GM12872 (cell line): ENCODE data around the gene IFFO2.

ENCODE experiments used
- CTCF ChIP-seq: IDR thresholded peaks from 3 replicates; pipeline ENCODE4 v1.5.1; 2011; ENCODE audit warnings: low read depth, mild to moderate bottlenecking, low read length, moderate library complexity; ENCODE audit not compliant: insufficient read depth

IFFO2 gene

DNA sequence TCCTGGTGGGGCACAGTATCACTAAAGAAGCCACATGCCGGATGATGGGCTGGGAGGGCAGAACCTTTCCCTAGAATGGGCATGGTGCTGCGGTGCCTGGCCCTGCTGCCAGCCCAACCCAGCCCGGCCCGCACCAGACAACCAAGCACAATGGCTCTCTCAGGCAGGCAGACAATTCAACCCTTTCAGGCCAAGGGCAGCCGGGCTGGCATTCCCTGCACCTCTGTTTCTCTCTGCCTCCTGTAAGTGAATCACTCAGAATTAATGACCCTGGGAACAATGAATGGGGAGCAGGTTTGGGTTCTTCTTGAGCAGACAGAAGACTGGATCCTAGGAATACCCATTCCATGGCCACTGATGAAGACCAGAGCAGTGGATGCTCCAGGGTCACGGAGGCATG lies 41.0 kb upstream of the IFFO2 start:
- TF ChIP-seq CTCF, result no peak

GRCh38 chr1:18996548-18997177 lies 40.2 kb upstream of the IFFO2 start:
- no peak for TF ChIP-seq CTCF

DNA sequence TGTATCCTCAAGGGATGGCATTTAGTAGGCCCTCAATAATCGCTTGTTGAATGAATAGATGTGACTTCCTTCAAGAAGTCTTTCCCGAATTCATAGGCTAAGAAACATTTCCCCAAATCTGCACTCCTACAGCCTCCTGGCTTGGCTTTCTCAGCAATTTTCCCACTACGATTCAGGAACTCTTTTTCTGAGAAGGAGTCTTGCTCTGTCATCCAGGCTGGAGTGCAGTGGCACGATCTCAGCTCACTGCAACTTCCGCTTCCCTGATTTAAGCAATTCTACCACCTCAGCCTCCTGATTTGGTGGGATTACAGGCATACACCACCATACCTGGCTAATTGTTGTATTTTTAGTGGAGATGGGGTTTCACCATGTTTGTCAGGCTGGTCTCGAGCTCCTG lies 37.9 kb upstream of the IFFO2 start:
- no peak for TF ChIP-seq CTCF

DNA sequence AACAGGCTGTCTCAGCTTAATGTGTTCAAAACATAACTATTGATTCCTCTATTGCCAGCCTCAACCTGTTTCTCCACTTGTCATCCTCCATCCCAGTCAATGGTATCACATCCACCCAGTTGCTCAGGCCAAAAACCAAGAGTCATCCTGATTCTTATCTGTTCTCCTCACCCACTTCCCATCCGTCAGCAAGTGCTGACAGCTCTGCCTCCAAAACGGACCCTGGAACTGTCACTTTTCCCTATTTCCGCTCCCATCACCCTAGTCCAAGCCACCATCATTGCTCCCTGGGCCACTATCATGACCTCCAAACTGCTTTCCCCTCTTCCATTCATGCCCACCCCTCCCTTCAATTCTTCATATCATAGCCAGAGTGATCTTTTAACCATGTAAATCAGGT lies 36.2 kb upstream of the IFFO2 start:
- no peak for TF ChIP-seq CTCF

DNA sequence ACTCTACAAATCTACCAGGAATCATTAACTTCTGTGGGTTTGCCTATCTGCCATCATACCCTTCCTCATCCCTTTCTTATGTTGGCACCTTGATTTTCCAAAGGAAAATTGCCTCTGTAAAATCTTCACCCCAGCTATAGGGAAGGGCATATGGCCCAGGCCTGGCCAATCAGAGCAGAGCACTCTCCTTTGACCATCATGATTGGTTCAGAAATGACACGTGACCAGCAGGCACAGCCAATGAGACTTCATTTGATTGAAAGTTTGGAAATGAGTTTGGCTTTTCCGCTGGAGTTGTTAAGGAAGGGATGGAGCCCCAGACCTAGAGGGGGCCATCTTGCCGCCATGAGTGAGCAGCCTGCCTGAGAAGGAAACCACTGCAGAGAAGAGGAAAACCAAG lies 35.1 kb upstream of the IFFO2 start:
- no peak for TF ChIP-seq CTCF

- no peak for TF ChIP-seq CTCF
Measured at GRCh38 chr1:18989896-18990295, 33.4 kb upstream of the IFFO2 start.

DNA sequence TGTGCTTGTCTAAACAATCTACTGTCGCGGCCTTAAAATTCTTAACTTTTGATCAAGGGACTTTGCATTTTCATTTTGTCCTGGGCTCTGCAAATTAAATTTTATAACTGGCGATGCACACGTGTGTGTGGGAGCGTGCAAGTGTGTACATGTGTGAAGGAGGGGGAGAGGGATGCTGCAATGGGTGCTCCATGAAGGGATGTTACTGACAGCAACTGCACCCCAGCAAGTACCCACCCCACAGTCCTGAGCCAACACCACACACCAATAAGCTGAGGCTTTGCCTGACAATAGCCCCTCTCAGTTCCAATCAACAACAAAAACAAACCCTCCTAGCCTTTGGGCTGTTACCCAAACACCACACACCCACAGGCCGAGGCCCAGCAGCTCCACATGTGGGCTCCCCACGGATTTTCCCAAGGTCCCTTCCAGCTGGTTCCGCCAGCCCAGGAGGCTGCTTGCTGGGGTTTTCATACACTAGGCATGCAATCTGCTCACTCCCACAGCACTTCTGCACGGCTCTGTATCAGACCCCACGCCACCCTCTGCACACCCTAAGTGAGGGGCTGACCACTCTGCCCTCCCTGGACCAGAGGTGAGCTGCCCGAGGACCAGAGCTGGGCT lies 32.8 kb upstream of the IFFO2 start:
- TF ChIP-seq CTCF, result no peak
